ENCODE results near the gene PCBP1. TPM values are rescaled to one million over a fixed set of nuclear protein-coding genes. Genes with fewer than 3 reads are reported as not detected.
A peak's percentile ranks its signal among the peaks of the same experiment; 100 is the strongest.

Gene PCBP1
- 100 to 1,000 TPM; 444 to 449 TPM for total RNA-seq

DNA sequence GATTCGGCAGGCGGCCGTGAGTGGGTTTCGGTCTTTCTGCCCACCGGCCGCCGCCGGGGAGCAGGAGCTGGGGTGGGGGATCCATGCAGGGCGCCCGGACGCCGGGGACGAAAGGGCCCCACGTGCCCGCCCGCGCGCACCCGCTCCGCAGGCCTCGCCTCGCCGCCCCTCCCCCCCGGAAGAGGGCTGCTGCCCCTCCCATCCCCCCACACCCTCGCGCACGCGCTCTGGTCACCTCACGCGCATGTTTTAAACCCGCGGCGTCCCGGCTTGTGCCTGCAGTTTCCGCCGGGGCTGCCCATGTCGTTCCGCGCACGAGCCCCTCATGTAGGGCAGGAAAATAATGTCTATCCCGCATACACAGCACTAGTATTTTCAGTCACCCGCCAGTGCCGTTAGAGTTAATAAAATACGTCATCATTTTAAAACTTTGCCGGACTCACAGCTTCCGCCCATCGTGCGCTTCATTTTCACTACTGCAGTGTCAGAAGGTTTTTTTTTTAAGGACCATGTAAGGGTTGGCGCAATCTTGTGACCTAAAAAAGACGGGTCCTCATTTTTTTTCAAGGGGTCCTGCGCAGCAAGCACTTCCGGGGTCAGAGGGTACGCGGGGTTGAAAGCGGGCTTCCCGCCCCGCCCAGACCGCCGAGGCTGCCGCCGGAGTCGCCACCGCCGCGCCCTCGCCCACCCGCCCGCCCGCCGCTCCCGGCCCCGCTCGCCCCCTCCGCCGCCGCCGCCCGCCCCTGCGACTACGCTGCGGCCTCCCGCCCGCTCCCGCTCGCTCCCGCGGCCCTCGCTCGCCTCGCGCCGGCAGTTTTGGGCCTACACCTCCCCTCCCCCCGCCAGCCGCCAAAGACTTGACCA, at the start of gene PCBP1:
PCBP1 (plus strand) TSS at position 640 of the 864 bp plus-strand sequence. CDS start 267 bp downstream, outside the sequence.
- H3K36me3 Mint-ChIP-seq, result peaks cover 51% of the 10 kb centered on the region
- H3K4me1 Mint-ChIP-seq (ENCODE audit: low read depth), result peaks cover 49% of the 10 kb centered on the region
- intact Hi-C loops (cut with micrococcal nuclease), result loop anchor here (1.0 to 10.0 kb wide), 9 partner anchors 8 to 702 kb away; partner anchors contain the start of genes AAK1, GFPT1, SNRPG and TIA1
- ChIA-PET CTCF (interaction anchor here (0.6 to 9.0 kb wide), 6 partner anchors 17 to 176 kb away, joined by 3 to 78 read pairs (median 4); no protein-coding TSS in a partner anchor), POLR2A (interaction anchor here (0.9 to 9.6 kb wide), 12 partner anchors 8 to 206 kb away, joined by 4 to 135 read pairs (median 15); partner anchors contain the start of genes C2orf42, MXD1 and SNRPG)
- peak; percentile 96 for DNase-seq
- no peaks in the 10 kb centered on the region for H3K9me3 Mint-ChIP-seq
- H3K27ac Mint-ChIP-seq, result peak within 1 kb of the TSS; percentile 100
- peak within 1 kb of the TSS; percentile 97 for H3K4me3 Mint-ChIP-seq
- H3K27me3 Mint-ChIP-seq, result peaks cover 3% of the 10 kb centered on the region

DNA sequence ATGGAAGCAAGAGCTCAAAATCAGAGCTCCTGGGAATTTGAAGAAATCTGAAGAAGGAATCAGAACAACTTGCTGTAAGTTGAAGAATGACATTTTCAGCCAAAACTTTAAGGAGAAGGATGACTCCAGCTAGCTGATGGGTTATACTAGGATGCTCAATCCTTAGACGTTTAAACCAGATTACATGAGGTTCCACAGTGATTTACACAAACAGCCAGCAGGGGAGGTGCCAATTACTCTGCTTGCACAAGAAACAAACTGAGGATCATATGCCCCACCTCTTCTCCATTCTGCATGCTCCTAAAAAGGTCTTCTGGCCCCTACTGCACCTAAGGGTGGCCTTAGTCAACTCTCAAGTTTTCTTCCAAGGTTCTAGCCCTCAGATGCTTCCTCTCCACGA, 47.9 kb upstream of the PCBP1 start:
- POLR2A ChIA-PET, result no interaction called here
- H3K36me3 Mint-ChIP-seq, result peaks cover 3% of the 10 kb centered on the region
- CTCF ChIA-PET, result interaction anchor here (0.8 kb wide), 1 partner anchor 32 kb away, joined by 3 read pairs; no protein-coding TSS in a partner anchor
- H3K4me1 Mint-ChIP-seq (ENCODE audit: low read depth), result peaks cover 22% of the 10 kb centered on the region
- H3K27ac Mint-ChIP-seq, result no peak overlapping the region
- no peaks in the 10 kb centered on the region for H3K9me3 Mint-ChIP-seq
- DNase-seq, result no peak
- H3K4me3 Mint-ChIP-seq, result no peak overlapping the region
- H3K27me3 Mint-ChIP-seq, result no peaks in the 10 kb centered on the region
- intact Hi-C loops (cut with micrococcal nuclease), result no loop called here

DNA sequence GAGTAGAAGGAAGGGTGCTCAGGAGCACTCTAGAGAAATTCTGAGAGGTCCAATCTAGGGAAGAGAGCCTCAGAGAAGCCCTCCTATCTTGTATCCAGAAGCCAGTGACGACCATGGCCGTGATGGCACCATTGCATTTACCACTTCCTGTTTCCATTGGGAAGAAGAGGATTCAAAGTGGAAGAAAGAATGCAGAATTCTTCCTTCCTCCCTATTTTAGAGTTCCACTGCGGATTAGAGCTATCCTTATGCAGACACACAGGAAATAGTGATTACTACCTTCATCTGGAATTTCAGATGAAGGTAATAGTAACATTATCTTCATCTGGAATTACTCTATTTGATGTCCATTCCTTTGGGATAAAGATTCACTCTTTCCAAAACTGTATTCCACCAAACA, 45.6 kb upstream of the PCBP1 start:
- POLR2A ChIA-PET, result interaction anchor here (0.6 kb wide), 1 partner anchor 30 kb away, joined by 3 read pairs; no protein-coding TSS in a partner anchor
- H3K4me3 Mint-ChIP-seq, result no peak overlapping the region
- H3K4me1 Mint-ChIP-seq (ENCODE audit: low read depth), result peaks cover 27% of the 10 kb centered on the region
- H3K9me3 Mint-ChIP-seq, result no peaks in the 10 kb centered on the region
- DNase-seq, result no peak
- peaks cover 7% of the 10 kb centered on the region for H3K36me3 Mint-ChIP-seq
- intact Hi-C loops (cut with micrococcal nuclease), result loop anchor here (2.0 kb wide), 1 partner anchor 27 kb away; no protein-coding TSS in a partner anchor
- CTCF ChIA-PET, result interaction anchor here (0.6 to 0.8 kb wide), 3 partner anchors 9 to 472 kb away, joined by 3 read pairs; partner anchors contain the start of gene MXD1
- H3K27ac Mint-ChIP-seq, result no peak overlapping the region
- no peaks in the 10 kb centered on the region for H3K27me3 Mint-ChIP-seq

DNA sequence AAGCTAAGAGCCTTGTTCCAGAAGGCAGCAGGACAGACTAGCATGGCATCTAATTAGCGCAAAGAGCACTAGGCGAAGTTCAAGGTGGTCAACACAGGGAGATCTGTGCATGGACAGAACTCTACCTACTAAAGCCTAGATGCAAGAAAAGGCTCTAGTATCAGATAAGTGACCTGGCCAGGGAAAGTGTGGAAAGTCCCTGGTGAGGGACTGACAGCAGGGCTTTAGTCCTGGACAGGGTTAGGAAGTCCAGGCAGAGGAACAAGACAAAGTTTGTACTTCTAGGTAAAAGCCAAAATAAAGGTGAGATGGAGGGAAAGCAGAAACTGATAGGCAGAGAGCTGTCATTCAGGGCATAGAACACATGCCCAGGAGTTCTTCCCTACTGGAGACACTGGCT, 45.0 kb upstream of the PCBP1 start:
- Mint-ChIP-seq H3K4me1 (ENCODE audit: low read depth) (peaks cover 30% of the 10 kb centered on the region), H3K27me3 (no peaks in the 10 kb centered on the region), H3K36me3 (peaks cover 8% of the 10 kb centered on the region), H3K27ac (no peak overlapping the region), H3K9me3 (no peaks in the 10 kb centered on the region), H3K4me3 (no peak overlapping the region)
- ChIA-PET POLR2A (interaction anchor here (0.5 to 0.6 kb wide), 2 partner anchors 31 to 39 kb away, joined by 3 read pairs; no protein-coding TSS in a partner anchor), CTCF (interaction anchor here (0.6 to 0.7 kb wide), 2 partner anchors 10 to 472 kb away, joined by 3 read pairs; no protein-coding TSS in a partner anchor)
- intact Hi-C loops (cut with micrococcal nuclease), result loop anchor here (2.0 kb wide), 1 partner anchor 27 kb away; no protein-coding TSS in a partner anchor
- no peak for DNase-seq

DNA sequence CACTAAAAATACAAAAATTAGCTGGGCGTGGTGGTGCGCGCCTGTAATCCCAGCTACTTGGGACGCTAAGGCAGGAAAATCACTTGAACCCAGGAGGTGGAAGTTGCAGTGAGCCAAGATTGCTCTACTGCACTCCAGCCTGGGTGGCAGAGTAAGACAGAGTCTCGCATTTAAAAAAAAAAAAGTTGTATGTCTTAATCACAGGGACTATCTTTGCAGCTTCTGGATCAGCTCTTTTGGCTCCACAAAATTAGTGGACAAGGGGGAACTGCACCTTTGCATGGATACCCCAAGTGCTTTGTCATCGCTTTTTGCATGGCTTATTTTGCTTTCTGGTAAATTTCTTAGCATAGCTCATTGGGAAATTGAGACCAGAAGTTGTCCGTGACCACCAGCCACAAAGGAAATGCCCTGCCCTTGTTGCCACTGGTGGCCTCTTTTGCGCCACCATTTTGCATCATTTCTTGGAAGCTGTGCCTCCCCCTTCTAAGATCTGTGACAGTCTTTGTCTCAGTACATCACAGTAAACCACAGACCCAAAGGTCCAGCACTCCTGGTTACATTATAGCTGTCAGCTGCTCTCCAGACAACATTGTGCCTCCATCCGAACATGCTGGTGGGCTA, 43.9 kb upstream of the PCBP1 start:
- POLR2A ChIA-PET, result interaction anchor here (0.7 to 1.8 kb wide), 5 partner anchors 25 to 129 kb away, joined by 3 to 13 read pairs (median 4); no protein-coding TSS in a partner anchor
- peak; percentile 78 for DNase-seq
- H3K4me1 Mint-ChIP-seq (ENCODE audit: low read depth), result peaks cover 33% of the 10 kb centered on the region
- peaks cover 11% of the 10 kb centered on the region for H3K36me3 Mint-ChIP-seq
- no peaks in the 10 kb centered on the region for H3K9me3 Mint-ChIP-seq
- CTCF ChIA-PET, result interaction anchor here (1.5 kb wide), 1 partner anchor 25 kb away, joined by 4 read pairs; no protein-coding TSS in a partner anchor
- intact Hi-C loops (cut with micrococcal nuclease), result loop anchor here (2.0 kb wide), 1 partner anchor 25 kb away; no protein-coding TSS in a partner anchor
- no peaks in the 10 kb centered on the region for H3K27me3 Mint-ChIP-seq
- H3K4me3 Mint-ChIP-seq, result no peak overlapping the region
- H3K27ac Mint-ChIP-seq, result peak overlapping the region; percentile 56

DNA sequence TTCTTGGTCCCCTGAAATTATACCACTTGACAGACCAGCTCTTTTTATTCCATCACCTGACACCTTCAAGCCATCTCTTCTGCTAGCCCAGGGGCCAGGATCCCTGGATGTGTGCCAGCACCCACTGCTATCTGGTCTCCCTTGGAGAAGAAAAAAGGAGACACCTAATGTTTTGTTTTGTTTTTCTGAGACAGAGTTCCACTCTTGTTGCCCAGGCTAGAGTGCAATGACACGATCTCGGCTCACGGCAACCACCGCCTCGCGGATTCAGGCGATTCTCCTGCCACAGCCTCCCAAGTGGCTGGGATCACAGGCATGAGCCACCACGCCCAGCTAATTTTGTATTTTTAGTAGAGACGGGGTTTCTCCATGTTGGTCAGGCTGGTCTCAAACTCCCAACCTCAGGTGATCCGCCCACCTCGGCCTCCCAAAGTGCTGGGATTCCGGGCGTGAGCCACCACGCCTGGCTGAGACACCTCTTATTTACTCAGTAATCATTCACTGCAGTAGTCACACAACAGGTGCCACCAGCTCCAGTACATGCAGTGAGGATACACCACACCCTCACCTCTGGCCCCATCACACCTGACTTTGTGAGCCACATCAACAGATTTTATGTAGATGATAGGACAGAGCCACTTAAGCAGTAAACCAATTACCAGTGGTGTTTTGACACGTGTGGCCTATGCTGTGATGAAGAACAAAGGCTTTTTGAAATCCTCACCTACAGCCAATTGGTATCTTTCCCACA, 42.8 kb upstream of the PCBP1 start:
- no peak for DNase-seq
- Mint-ChIP-seq H3K27ac (peak overlapping the region; percentile 56), H3K27me3 (no peaks in the 10 kb centered on the region), H3K4me1 (ENCODE audit: low read depth) (peaks cover 38% of the 10 kb centered on the region), H3K36me3 (peaks cover 16% of the 10 kb centered on the region), H3K9me3 (no peaks in the 10 kb centered on the region), H3K4me3 (no peak overlapping the region)
- ChIA-PET POLR2A (interaction anchor here (1.1 to 1.8 kb wide), 4 partner anchors 24 to 131 kb away, joined by 4 to 13 read pairs (median 4); no protein-coding TSS in a partner anchor), CTCF (interaction anchor here (0.7 to 1.5 kb wide), 4 partner anchors 24 to 169 kb away, joined by 3 to 5 read pairs (median 4); no protein-coding TSS in a partner anchor)
- intact Hi-C loops (cut with micrococcal nuclease), result no loop called here

DNA sequence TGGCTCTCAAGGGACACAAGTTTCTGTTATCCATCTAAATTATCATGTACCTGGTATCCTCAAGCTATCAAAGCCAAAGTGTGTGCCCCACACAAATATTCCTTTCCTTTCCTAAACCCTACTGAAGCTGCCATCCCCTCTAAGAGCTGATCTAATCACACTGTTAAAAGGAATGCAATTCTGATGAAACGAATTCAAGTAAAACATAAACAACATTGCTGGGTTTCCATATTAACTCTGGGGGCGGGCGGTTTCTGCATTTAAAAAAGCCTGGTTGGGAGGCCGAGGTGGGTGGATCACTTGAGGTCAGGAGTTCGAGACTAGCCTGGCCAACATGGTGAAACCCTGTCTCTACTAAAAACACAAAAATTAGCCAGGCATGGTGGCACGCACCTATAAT, 41.9 kb upstream of the PCBP1 start:
- Mint-ChIP-seq H3K36me3 (peaks cover 21% of the 10 kb centered on the region), H3K27me3 (no peaks in the 10 kb centered on the region), H3K27ac (peak overlapping the region; percentile 23), H3K9me3 (no peaks in the 10 kb centered on the region), H3K4me3 (no peak overlapping the region), H3K4me1 (ENCODE audit: low read depth) (peaks cover 39% of the 10 kb centered on the region)
- POLR2A ChIA-PET, result no interaction called here
- intact Hi-C loops (cut with micrococcal nuclease), result no loop called here
- no peak for DNase-seq
- CTCF ChIA-PET, result interaction anchor here (0.7 to 1.3 kb wide), 4 partner anchors 23 to 168 kb away, joined by 3 to 5 read pairs (median 4); no protein-coding TSS in a partner anchor

DNA sequence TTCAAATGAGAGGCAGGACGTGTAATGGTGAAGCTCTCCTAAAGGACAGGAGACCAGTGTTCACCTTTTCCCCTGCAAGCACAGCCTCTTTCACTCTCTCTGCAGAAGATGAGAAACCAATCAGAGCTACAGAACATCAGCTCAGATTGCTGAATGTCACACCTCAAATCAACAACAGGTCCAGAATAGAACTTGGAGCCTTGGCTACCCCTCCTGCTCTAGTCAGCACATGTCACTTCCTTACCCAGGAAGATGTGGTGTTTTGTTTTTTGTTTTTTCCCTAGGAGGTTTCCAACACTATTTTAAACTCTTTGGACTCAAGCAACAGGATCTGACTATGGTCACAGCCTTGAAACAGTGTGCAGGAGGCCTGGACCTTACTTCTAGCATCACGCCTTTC, 41.3 kb upstream of the PCBP1 start:
- H3K4me1 Mint-ChIP-seq (ENCODE audit: low read depth), result peaks cover 39% of the 10 kb centered on the region
- intact Hi-C loops (cut with micrococcal nuclease), result no loop called here
- H3K4me3 Mint-ChIP-seq, result no peak overlapping the region
- no peak for DNase-seq
- H3K9me3 Mint-ChIP-seq, result no peaks in the 10 kb centered on the region
- peak overlapping the region; percentile 52 for H3K27ac Mint-ChIP-seq
- POLR2A ChIA-PET, result no interaction called here
- peaks cover 22% of the 10 kb centered on the region for H3K36me3 Mint-ChIP-seq
- no peaks in the 10 kb centered on the region for H3K27me3 Mint-ChIP-seq
- CTCF ChIA-PET, result interaction anchor here (0.9 to 1.3 kb wide), 3 partner anchors 22 to 97 kb away, joined by 3 to 5 read pairs (median 3); no protein-coding TSS in a partner anchor

DNA sequence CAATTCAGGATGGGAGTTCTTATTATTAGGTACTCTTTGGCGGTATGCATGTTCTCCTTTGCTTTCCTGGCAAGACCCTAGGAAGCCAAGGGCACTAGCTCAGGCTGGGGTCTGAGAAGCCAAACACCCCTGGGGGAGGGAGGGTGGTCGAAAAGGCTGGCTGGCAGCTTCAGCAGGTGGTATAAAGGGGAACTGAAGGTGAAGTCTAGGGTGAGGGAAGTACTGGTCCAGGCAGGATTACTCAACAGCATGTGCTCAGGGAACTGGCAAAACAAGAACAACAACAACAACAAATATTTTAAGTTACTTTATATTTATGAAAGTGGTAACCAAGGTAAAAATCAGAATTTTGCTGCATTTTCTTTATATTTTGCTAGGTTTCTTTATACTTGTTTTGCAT, 40.7 kb upstream of the PCBP1 start:
- Mint-ChIP-seq H3K4me1 (ENCODE audit: low read depth) (peaks cover 39% of the 10 kb centered on the region), H3K36me3 (peaks cover 27% of the 10 kb centered on the region), H3K9me3 (no peaks in the 10 kb centered on the region), H3K27me3 (no peaks in the 10 kb centered on the region), H3K27ac (no peak overlapping the region), H3K4me3 (no peak overlapping the region)
- ChIA-PET POLR2A (no interaction called here), CTCF (no interaction called here)
- intact Hi-C loops (cut with micrococcal nuclease), result no loop called here
- DNase-seq, result no peak

DNA sequence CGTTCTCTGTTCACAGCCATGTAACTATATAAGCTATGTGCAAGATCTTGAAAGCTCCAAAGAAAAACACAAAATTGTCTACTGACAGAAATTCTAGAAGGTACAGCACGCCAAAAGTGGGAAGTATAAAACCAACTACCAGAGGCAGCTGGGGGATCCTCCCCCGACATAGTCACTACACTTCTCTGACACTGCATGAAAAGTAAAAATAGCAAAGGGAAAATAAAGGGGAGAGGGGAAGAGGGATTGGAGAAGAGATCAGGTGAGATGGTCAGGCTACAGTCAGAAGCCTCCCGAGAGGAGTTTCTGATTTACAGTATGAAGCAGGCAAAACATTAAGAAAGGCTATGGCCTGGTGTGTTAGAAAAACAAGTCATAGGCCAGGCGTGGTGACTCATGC, 39.8 kb upstream of the PCBP1 start:
- Mint-ChIP-seq H3K4me3 (no peak overlapping the region), H3K4me1 (ENCODE audit: low read depth) (peaks cover 36% of the 10 kb centered on the region), H3K27me3 (no peaks in the 10 kb centered on the region), H3K36me3 (peaks cover 26% of the 10 kb centered on the region), H3K27ac (peak overlapping the region; percentile 29), H3K9me3 (no peaks in the 10 kb centered on the region)
- ChIA-PET POLR2A (no interaction called here), CTCF (no interaction called here)
- intact Hi-C loops (cut with micrococcal nuclease), result no loop called here
- no peak for DNase-seq

DNA sequence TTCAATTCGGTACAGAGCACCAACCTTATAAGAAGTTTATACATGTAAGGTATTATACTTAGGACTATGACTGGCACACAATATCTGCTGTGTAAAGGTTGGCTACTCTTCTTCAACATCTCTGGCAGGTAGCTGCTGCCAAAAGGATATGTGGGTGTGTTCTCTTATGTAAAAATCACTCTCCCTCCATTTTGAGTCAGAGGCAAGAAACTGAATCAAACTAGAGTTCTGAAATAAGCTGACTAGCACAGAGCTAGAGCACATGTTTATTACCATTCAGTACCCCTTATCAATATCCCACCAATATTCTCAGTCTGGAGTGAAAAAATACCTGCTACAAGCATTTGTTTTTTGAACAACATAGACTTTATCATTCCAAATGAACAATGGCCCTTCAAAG, 38.0 kb upstream of the PCBP1 start:
- POLR2A ChIA-PET, result interaction anchor here (0.7 kb wide), 1 partner anchor 134 kb away, joined by 3 read pairs; the partner anchor contains the start of gene MXD1
- H3K27ac Mint-ChIP-seq, result peak overlapping the region; percentile 66
- intact Hi-C loops (cut with micrococcal nuclease), result no loop called here
- no peak overlapping the region for H3K4me3 Mint-ChIP-seq
- no peaks in the 10 kb centered on the region for H3K27me3 Mint-ChIP-seq
- DNase-seq, result no peak
- peaks cover 18% of the 10 kb centered on the region for H3K4me1 Mint-ChIP-seq (ENCODE audit: low read depth)
- H3K9me3 Mint-ChIP-seq, result no peaks in the 10 kb centered on the region
- CTCF ChIA-PET, result interaction anchor here (1.0 to 1.2 kb wide), 2 partner anchors 20 to 22 kb away, joined by 3 to 4 read pairs; no protein-coding TSS in a partner anchor
- peaks cover 28% of the 10 kb centered on the region for H3K36me3 Mint-ChIP-seq

Data from activated CD4-positive, alpha-beta memory T cell treated with anti-CD3 and anti-CD28 coated beads for 36 hours (primary cell).